CD4-positive, alpha-beta T cell treated with Interleukin-15 for 1 hour (primary cell): Measurements from ENCODE around the gene DGKD.

ENCODE experiments used
- DNase-seq: peaks from one replicate; pipeline ENCODE4 v3.0.0-alpha.2; 2020

DGKD gene

DNA sequence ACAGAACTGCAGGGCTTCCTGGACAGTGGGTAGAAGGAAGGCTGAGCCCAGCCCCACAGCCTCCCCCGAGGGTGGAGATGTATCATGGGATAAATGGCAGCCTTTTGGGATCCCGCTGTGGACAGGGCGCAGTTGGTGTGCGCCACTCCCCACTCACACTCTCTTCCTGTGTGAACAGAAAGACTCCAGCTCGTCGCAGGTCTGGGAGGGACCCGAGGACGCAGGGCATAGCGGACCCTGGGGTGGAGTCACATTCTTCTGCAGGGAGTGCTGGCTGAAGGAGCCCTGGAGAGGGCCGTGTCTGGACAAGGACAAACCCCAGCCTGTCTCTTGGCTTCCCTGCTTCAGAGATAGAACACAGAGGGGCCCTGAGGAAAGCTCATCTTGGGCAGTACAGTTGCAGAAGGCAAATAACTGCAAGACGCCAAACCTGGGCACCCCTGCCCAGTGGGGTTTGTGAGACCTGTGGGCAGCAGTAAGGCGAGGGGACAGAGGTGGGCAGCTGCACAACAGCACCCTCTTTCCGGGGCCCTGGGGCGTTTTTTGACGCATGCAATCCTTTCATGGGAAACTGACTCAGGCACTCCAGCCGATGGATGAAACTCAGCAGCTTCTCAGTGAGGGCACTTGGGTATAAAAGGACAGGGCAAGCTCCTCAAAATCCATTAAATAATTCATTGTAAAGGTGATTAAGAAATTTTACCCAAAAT lies 110.4 kb downstream of the DGKD start:
- DNase-seq, result no peak

DNA sequence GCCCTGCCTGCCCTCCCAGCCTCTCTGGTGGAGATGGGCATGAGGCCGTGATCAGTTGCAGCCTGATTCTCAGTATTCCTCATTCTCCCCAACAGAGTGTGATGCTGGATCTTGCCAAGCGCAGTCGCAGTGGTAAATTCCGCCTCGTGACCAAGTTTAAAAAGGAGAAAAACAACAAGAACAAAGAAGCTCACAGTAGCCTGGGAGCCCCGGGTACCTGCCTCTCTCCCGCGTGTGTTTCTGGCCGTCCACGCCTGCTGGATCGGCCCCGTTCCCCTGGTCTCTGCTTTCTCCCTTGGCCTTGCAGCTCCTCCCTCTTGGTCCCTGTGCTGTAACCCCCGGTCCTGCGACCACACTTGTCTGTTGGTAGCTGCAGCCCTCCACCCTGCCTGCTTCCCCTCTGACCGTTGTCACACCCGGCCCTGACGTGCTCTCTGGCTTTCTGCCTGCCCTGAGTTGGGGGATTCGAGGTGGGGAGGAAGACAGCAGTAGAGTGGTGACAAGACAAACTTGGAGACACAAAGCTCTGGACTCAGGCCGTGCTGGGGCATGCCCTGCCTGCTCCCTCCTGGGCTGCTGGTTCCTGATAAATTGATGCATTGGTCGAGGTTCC lies 112.8 kb downstream of the DGKD start:
- no peak for DNase-seq

DNA sequence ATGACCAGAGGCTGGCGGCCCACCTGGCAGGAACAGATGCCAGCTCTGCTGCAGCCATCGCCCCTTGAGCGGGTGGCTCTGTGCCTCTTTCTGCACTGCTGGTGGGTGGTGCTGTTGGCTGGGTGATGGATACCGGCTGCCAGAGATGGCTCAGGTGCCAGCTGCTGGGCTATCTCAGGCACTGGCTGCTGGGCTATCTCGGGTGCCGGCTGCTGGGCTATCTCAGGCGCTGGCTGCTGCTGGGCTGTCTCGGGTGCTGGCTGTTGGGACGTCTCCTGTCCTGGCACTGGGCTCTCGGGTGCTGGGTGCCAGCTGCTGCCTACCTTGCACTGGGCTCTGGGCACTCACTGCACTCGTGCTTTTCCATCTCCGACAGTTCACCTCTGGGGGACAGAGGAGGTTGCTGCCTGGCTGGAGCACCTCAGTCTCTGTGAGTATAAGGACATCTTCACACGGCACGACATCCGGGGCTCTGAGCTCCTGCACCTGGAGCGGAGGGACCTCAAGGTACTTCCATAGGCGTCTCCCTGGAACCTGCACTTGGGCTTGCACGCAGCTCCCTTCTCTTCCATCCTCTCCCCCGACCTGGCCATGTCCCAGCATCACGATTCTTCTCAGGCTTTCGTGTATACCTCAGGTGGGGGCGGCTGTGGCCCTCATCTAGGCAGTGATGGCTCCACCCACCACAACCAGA lies 113.9 kb downstream of the DGKD start:
- DNase-seq, result no peak

DNA sequence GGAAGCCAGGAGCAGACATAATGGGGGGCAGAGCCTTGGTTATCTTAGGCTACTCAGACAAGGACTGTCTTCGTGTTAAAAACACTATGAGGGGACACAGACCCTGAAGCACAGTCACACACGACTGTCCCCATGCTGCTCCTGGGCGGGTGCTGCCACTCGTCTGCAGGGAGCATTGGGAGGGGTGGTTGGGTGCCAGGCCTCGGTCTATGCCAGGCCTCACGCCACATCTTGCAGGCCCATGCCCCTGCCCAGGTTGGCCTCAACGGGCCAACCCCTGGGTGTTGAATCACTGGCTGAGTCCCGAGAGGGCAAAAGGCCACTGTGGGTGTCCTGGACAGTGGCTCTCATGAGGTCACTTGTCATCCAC lies 114.4 kb downstream of the DGKD start:
- no peak for DNase-seq

DNA sequence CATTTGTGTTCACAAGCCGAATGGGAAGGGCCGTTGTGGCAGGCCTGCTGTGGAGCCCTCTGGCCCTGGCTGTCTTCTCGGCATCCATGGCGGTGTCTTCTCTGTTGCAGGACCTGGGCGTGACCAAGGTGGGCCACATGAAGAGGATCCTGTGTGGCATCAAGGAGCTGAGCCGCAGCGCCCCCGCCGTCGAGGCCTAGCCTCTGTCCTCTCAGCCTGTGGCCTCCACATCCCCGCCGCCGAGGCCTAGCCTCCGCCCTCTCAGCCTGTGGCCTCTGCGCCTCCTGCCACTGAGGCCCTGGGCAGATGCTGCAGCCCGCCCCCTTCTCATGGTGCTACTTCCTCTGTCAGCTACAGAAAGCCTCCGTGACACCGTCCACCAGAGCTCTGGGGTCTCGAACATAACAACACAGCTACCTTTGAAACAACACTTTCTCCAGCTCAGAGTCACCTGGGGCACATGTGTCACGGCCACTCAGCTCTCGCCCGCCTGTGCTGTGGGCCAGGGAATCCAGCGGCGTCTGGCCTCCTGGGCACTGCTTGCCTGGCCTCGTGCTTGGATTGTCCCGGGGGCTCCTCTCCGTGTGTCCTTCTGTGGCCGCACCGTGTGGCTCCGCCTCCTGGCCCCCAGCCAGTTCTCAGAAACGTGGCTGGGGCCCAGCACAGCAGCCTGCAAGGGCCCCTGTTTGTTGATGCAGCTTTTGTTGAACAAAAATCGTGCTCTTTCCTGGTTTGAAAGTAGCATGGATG lies 115.1 kb downstream of the DGKD start:
- DNase-seq, result no peak

DNA sequence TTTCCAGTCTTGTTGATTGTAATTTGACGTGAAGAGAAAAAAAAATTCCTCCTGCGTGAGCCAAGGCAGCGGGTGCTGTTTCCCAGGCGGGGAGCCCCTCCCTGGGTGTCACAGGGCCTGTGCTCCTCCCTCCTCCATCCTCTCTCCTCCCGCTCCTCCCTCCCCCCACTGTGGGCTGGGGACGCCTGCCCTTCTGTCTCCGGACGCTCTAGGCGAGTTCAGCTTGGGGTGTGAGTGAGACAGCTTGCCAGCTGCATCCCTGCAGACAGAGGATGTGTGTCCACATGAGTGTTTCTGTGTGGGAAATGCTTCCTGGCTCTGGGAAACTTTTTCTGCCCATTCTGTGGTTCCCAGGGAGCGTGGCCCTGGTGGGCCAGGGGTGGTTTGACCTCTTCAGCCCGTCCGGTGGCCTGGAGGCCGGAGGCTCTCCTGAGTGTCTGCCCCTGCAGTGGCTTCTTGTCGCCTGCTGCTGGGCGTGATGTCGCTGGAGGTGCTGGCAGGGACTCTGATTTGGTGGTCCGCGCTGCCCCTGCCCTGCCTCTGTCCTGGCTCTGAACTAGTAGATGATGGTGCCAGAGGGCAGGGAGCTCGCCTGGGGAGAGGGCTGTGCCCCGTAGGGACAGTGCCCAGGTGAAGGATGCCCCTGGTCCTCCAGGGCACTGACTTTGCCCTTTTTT lies 115.9 kb downstream of the DGKD start:
- DNase-seq, result no peak

DNA sequence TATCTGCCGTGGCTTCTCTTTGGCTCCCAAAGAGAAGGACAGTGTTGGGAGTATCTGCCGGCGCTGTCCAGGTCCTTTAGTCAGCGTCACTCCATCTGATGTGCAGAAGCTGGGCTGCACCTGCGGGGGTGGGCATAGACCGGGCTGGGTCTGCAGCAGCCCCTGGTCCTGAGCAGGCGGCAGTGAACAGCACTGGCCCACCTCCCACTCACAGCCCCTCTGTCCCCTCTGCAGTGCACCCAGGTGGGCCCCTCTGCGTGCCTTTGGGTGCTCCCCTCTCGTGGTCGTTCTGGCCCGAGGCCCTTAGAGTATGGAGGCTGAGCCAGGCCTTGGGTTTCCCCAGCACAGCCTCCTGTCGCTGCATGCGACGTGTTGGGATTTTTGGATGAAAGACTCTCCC lies 116.5 kb downstream of the DGKD start:
- no peak for DNase-seq

DNA sequence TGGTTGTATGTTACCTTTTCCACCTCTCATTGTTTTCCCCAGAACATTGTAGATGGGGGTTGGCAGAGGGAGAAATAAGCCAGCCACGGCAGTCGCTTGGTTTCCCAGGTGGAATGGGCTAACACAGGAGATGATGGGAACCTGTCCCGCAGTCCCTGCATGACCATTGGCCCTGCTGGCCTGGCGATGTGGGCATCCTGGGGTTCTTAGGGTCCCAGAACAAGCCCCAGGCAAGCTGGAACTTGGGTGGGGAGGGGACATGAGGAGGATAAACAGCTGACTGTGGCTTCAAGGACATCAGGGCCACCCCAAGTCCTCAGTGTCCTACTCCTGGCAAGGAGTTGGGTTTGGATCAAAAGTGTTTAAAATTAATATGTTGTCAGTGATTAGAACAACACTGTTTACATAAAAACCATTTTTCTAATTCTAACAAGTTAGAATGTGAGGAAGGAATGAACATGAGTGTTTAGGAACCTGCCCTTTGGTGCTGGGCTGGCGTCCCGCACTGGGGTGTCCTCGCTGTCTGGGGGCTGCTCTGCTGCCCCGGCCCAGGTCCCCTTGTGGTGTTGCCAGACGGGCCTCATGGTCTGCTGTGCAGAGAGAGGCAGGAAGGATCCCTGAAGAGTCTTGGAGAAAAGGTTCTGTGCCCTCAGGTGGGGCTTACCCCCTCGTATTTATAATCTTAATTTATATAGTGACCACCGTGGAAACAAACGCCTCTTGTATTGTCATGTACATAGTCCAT lies 117.2 kb downstream of the DGKD start:
- no peak for DNase-seq

DNA sequence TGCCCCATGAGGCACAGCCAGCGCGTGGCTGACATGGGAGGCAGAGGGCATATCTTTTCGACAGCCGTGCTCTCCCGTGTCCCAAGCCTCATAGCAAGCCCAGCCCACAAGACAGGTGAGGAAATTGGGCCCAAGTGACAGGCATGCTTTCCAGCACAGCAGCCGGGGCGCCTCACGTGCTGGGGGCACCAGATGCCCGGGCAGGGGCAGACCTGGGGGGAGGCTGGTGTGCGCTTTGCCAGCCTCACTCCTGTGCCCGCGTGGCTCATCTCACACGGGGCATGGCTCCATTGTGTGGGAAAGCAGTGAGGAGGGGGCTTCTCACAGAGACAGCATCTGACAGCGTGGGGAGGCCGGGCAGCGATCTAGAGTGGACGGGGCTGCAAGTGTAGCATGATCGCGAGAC lies 119.1 kb downstream of the DGKD start:
- DNase-seq, result no peak

DNA sequence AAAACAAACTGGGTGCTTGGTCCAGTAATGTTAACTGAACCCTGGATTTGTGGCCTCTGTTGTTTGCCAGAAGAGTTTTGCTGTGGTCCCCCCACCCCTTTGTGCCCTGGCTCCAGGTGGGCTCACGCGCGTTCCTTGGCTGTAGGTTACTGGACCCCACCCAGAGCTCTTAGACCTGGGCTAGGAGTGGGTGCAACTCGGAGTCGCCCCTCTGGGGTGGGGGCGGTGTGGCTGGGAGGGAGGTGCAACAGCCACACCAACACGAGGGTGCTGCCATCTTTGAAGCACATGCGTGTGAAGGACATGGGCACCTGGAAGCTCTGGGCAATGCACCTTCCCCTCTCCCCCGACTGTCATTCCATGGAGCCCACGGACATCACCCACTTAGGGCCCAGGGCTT lies 119.6 kb downstream of the DGKD start:
- DNase-seq, result no peak

DNA sequence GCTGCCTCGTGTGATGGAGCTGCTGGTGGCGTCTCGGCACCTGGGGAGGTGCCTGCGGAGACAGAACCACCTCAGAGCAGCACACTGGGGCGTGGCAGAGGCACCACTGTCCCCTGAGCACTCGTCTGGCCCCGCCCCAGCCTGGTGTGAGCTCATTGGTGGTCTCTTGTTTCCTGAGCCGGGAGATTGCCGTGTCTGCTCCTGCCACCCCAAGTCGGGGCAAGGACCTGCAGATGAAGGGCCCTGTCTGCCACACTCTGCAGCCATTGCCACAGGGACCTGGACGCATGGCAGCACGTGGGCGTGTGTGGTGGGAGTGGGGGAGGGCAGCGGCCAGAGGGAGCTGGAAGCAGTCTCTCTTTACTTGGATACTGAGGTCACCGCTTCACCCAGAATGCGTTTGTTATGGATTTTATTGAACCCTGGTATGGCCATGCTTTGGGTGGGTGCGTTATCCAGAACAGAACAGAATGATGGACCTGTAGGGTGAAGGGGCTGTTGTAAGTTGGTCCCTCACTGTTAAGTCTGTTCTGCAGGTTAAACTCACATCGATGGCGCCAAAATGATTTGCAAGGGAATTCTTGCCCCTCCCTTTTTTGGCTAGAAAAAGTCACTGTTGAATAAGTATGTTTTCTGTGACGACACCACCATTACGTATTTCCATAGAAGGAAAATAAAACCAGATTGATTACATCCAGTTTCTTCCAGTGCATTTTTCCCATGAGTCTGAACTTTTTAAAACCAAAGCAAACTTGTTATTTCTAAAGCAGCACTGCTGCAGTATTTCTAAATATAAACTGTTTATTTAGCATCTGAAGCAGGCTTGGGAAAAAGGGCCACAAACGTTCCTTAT lies 120.2 kb downstream of the DGKD start:
- DNase-seq, result no peak

DNA sequence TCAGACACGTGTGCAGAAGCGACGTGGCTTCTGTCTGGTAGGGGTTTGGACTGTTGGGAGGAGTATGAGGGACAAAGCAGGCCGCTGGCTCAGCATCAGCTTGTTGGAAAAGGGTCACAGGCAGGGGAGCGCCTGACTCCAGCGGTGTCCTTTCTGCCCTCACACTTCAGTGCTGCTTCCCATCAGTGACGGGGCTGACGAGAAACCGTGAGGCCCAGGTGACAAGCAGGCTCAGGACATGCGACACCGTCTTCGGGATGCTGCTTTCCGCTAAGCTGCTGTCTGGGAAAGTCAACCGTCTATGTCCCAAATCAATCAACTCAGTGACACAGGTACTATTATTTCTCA lies 121.7 kb downstream of the DGKD start:
- DNase-seq, result no peak

DNA sequence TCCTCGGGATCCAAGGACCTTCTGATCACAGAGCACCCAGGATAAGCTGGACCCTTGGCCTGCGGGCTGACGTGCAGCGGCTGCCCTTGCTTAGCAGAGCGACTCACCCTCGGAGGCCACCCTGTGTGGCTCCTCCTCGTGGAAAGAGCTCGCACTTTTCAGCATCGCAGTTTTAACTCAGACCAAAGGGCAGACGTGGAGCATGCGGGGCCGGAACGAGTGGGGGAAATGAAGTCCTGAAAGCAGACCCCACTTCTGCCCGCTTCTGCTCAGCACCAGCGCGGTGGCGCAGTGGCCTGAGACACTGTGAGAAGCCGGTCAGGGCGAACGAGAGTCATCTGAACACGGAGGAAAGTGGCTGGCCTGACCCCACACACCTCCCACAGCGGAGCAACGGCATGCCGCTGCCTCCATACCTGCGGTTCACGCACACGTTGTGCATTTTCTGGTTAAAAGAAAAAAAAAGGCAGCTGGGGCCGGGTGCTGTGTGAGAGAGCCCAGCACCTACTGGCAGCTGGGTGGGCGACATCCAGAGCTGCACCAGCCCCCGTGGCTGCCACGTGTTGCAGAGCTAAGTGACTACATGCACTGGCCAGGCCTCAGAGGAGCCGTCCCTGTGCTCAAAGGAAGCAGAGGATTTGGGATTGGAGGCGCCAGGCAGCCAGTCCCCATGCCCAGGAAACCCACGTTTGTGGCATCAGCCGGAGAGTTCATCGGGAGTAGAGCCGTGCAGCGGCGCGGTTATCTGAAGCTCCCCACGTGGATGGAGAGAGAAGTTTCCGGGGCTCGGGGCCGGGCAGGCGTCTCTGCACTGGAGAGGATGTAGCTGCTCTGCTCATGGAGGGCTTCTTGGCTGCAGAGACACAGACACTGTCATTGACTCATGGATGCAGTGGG lies 122.6 kb downstream of the DGKD start:
- no peak for DNase-seq

DNA sequence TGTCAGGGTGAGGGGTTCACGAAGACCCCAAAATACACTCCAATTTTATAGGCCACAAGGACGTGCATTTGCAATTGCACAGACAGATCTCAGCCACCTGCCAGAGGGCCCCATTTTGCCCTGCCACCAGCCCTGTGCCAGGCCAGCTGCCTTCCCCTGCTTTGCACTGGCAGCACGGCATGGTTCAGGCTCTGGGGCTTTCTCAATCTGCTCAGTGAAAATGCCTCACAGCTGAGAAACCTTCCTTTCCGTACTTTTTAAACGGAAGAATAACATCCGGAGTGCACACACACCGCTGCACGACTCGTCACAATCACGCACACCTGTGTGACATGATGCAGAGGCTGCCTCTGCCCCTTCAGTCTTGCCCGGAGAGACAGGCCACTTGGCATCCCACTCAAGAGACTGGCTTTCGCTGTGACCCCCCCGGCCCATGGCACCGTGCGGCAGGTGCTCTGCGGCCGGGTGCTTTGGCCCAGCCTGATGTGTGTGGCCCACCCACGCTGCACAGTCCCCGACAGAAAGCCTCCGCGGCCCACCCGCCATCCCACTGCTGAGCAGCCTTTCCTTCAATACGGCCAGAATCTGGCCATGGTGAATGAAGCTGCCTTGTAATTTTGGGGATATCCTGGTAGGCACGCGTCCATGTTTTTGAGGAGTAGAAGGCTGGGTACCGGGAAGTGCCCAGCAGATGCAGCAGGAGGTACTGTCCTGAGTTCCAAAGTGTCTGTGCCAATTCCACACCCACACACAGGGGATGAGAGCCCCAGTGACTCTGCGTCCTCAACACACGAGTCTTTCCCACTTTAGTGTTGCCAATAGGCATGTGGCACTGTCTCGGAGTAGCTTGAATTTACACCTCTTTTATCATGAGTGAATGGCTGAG lies 123.5 kb downstream of the DGKD start:
- DNase-seq, result no peak

DNA sequence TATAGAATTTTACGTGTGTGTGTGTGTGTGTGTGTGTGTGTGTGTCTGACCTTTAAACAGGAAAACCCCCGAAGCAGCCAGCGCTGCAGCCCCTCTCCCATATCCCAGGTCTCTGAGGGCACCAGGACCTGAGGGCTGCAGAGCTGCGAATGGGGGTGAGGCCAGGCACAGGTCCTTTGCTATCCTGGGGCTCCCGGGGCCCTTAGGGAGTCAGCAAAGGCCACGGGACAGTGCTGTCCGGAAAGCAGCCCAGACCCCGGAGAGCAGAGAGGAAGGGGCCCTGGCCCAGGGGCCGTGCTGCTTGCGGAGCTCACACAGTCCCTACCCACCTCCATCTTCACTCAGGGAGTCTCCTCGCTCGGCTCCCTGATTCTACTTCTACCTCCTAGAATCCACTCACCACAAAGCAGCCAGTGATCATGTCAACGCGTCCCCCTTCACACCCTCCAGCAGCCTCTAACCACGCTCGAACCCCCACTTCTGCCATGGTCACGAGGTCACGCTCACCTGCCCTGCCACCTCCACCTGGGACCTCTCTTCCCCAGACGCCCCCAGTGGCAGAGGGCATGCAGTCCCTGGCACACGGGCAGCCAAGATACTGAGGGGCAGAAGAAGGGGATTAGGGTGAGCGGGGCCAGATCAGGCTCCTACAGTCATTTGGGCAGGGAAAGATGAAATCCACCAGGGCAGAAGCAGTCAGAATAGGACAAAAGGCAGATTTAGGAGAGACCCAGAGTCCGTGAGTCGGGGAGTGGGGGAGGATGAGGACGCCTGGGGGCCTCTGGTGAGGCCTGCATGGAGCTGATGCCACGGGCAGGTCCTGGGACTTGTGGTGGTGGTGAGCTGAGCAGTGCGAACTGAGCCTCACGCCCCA lies 125.6 kb downstream of the DGKD start:
- no peak for DNase-seq

DNA sequence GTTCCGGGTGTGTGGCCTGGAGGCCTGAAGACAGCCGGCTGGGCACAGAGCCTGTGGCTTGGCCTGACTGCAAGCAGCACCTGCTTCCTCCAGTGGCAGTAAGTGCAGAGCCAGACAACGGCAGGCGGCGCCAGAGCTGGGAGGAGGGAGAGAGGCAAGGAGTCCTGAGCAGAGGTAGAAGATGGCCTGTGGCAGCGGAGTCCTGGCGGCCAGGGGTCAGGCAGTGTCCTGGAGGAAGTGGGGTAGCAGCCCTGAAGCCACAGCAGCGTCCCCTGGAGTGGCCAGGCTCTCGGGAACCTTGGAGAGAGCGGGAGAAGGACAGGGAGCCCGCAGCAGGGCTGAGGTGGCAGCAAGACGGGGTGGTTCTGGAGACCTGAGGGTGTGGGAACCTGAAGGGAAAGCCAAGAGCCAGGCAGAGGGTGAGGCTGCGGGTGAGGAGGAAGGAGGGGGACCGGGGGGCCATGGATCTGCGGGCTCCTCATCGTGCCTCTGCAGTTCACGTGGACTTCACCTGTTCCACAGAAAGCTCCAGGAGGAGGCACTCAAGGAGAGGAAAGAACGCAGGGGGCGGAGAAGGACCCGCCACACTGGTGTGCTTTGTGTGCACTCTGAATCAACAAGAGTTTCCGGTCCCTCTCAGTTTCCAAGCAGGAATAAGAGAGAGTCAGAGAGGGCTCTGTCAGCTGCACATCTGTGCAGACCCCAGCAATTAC lies 126.4 kb downstream of the DGKD start:
- no peak for DNase-seq

DNA sequence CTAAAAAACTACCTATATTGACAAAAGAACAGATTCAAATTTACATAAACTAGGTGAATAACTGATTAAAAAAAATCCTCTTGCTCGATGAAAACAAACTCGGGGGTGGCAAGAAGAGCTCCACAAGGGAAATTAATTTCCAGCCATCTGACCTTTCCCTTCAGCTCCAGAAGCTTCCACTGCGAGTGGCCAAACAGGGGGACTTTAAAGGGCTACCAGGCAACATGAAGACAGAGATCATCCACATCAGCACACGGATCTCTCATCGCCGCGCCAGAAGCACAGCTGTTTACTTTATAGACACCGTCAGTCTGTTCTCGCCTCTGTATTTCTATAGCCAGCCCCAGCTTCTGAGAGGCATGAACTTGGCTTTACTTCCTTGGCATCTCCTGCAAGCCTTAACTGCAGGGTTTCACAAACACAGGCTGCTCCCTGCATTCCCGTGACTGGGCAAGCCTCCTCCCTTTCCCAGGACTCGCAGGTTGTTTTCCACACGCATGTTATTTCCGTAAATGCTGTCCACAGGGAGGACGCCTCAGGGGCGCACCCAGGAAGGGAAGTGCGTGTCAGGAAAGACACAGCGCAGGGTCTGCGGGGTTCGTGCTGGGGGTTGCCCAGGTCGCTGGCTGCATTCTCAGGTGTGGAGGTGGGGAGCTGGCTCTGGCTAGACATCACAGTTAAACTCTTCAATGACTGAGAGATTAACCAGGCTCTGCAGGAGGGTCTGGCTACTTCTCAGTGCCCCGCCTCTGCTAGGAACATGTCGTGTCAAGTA lies 127.3 kb downstream of the DGKD start:
- no peak for DNase-seq
